GM19467 (cell line): ENCODE results near the gene NIP7.
"Not testable (repeated sequence)": the region's sequence is repeated elsewhere in the genome, so short reads cannot be mapped to it uniquely, and the experiment has no call there.

Experiments used
- ATAC-seq: cut with Tn5 transposase; IDR thresholded peaks from one replicate; pipeline ENCODE4 v1.9.1; 2021; ENCODE audit warnings: mild to moderate bottlenecking, moderate library complexity; ENCODE audit not compliant: unreplicated experiment

Gene NIP7

GRCh38 chr16:69339289-69340094, at the start of gene NIP7, which contains the start of gene COG8:
Gene NIP7 (plus strand): TSS chr16:69339772. CDS start chr16:69339830, 58 bp downstream.
Gene COG8 (minus strand): TSS chr16:69339564. CDS start chr16:69339552, 12 bp downstream.
- ATAC-seq, result peak; percentile 87

- ATAC-seq, result not testable (repeated sequence)
Measured at GRCh38 chr16:69291657-69292056, 47.9 kb upstream of the NIP7 start.

- ATAC-seq, result no peak
Measured at GRCh38 chr16:69293401-69293800, 46.2 kb upstream of the NIP7 start.

GRCh38 chr16:69294051-69294450, 45.5 kb upstream of the NIP7 start:
- no peak for ATAC-seq

- ATAC-seq, result not testable (repeated sequence)
Measured at GRCh38 chr16:69296771-69297170, 42.8 kb upstream of the NIP7 start.

GRCh38 chr16:69298261-69298660, 41.3 kb upstream of the NIP7 start:
- no peak for ATAC-seq

- no peak for ATAC-seq
Measured at GRCh38 chr16:69301187-69301586, 38.4 kb upstream of the NIP7 start.

GRCh38 chr16:69301861-69302260, 37.7 kb upstream of the NIP7 start:
- ATAC-seq, result no peak

GRCh38 chr16:69302301-69302700, 37.3 kb upstream of the NIP7 start:
- ATAC-seq, result no peak

GRCh38 chr16:69306031-69306430, 33.5 kb upstream of the NIP7 start:
- ATAC-seq, result no peak

- ATAC-seq, result no peak
Measured at GRCh38 chr16:69307091-69307490, 32.5 kb upstream of the NIP7 start.

- no peak for ATAC-seq
Measured at GRCh38 chr16:69307856-69308255, 31.7 kb upstream of the NIP7 start.

- ATAC-seq, result no peak
Measured at GRCh38 chr16:69309316-69309715, 30.3 kb upstream of the NIP7 start.

GRCh38 chr16:69310653-69311532, 28.7 kb upstream of the NIP7 start, which contains the start of gene VPS4A:
Gene VPS4A (plus strand): TSS chr16:69311350. CDS start chr16:69311512, 162 bp downstream.
- ATAC-seq, result peak; percentile 92

- ATAC-seq, result peak; percentile 35
Measured at GRCh38 chr16:69311533-69312387, 27.8 kb upstream of the NIP7 start.

- ATAC-seq, result no peak
Measured at GRCh38 chr16:69313469-69313868, 26.1 kb upstream of the NIP7 start.

GRCh38 chr16:69314534-69314933, 25.0 kb upstream of the NIP7 start:
- no peak for ATAC-seq

GRCh38 chr16:69315486-69316311, 23.9 kb upstream of the NIP7 start:
- no peak for ATAC-seq

GRCh38 chr16:69316595-69317034, 23.0 kb upstream of the NIP7 start:
- no peak for ATAC-seq
